ENCODE data around the gene SRP14.
"Not testable (repeated sequence)": the region's sequence is repeated elsewhere in the genome, so short reads cannot be mapped to it uniquely, and the experiment has no call there.

Gene SRP14

DNA sequence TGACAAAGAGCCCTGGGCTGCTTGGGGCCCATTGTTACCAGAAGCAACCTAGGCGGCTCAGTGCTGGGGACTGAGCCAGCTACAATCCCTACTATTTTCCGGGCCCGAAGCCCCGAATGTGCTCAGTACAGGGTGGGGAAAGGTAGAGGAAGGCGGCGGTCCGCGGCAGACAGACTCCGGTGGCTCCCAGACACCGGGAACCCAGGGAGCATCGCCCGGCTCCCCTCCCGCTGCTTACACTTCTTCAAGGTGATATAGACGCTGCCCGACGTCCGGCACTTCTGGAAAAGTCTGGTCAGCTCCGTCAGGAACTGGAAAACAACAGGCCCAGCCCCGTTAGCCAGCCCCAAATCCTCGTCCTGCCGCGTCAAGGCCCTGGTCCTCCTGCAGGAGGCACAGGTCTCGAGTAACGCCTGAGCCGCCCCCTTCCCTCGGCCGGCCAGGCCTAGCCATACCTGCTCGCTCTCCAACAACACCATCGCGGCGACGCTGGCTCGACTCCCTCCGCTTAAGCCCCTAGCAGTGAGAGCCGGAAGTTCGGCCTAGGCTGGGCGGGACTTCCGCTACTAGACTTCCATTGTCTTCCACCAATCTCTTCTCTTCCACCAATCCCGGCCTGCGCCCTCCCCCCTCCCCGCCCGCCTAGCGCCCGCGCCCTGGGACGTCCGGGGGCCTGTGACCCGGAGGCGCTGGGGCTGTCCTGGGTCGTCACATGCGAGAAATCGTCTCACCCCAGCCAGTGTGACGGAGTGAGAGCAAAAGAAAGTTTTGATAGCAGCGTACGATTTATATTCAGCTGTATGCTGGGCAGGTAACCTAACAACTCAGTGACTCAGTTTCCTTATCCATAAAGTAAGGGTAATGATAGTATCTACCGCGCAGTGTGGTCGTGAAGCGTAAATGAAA, at the start of gene SRP14:
Gene SRP14, minus strand, starts transcription at position 544 of the 906 bp plus-strand sequence. Its CDS starts 65 bp downstream, at position 479.
- DNase-seq = peak; percentile 61 to 94 (median 90)

- DNase-seq = no peak
These were observed 49.3 kb upstream of the SRP14 start for GRCh38 chr15:40087991-40088928.

DNA sequence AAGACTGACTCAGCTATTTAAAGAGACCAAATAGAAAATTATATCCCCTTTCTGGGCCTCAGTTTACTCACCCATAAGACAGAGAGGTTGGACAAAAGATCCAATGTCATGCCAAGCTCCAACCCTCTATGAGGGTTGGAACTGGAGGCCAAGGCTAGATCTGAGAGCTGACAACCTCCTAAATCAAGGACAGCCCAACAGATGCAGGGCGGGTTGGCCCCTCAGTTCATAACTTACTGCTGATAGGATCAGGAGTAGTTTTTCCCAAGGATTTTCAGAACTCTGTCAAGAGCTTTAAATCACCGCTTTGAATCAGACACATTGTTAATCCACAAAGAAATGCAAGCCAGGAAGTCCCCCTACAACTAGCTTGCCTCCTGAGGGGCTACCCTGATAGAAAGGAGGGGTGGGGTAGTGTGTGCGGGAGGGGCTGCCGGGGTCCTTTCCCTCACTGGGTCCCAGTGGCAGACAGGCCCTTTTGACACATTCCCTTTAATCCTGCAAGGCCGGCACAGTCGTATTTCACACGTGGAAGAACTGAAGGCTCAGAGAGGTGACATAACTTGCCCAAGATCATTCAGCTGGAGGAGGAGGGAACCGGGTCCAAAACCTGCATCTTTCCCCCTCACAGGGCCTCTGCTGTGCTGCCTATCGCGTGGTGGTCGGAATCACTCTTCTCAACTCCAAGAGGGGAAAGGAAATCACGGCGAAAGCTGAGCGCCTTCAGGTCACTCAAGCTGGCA, 48.3 kb upstream of the SRP14 start:
- no peak for DNase-seq

DNA sequence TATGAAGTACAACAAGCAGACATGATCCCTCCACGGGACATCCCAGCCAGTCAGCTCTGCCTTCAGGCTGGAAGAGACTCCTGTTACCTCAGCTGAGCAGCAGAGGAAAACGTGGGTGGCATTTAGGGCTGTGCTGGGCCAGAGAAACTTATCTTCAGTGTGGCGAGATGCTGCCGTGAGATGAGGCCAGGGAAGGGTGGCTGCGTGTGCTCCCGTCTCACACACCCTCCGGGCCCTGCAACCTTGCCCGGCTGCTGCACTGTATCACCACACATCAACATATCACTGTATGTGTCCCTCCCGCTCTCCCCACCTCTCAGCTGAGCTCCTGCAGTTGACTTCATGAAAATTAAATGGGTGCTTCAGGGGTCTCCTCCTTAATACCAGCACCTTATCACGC, 46.3 kb upstream of the SRP14 start:
- no peak for DNase-seq

GRCh38 chr15:40084650-40085049, 45.7 kb upstream of the SRP14 start:
- DNase-seq = no peak

DNA sequence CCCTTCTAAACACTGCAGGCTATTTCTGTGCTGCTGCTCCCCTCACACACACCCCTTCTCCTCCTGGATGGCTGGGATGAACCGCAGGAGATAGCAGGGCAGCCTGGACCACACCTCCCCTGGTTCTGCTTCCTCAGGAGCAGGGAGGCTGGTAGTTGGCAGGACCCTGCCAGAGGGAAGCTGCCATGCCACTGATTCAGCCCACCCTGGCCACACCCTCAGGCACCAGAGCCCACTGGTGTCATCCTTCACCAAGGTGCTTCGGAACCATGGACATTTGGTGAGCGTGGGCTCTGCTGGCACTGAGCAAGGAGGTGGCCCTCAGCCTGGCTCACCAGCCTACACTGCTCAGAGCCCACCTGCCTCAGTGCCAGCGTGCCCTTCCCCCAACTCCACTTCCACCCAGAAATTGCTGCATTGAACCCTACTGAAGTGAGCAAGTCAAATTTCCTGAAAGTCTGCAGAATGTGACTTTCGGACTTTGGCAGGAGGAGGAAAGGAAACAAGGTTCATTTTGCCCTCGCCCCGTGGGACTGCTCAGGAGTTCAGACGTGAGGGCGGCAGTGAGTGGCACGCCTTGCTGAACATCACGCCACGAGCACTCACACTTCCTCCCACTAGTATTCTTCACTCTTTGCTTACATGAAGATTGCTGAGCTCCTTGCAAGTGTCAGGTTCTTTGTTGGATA, 43.4 kb upstream of the SRP14 start:
- peak in 1 of 14 donors; percentile 62 for DNase-seq

GRCh38 chr15:40081691-40082194, 42.8 kb upstream of the SRP14 start:
- DNase-seq = peak in 13 of 14 donors; percentile 19 to 86 (median 78)

DNA sequence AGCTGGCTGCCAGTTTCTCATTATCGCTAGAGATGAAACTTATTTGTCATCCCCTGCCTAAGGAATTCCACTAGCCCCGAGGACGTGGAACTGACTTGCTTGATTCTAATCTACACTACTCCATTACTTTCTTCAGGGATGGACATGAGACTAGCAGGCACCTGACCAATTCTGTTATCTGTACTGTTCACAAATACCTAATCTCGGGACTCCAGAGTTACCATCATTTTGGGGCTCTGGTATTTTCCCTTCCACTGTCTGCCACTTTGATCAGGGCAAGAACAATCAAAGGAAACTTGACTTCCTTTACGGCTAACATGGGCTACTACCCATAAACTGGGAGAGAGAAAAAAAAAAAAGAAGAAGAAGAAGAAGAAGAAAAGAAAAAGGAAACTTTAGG, 41.9 kb upstream of the SRP14 start:
- DNase-seq = no peak

DNA sequence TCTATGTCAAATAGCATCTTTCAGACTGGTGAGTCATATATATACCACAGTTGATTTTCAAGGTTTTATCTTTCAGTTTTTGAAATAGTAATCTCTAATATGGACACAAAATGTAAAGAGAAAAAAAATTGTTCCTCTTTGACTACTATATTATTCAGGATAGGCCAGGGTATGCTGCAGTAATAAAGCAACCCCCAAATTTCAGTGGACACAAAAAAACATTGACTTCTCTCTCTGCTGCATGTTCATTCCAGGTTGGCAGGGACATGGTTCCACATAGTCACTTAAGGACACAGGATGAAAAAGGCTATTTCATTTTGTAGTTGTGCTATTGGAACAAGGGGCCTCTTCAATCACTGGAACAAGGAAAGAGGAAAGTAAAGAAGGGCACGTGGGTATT, 41.1 kb upstream of the SRP14 start:
- DNase-seq = no peak

GRCh38 chr15:40079456-40079855, 40.5 kb upstream of the SRP14 start:
- no peak for DNase-seq

DNA sequence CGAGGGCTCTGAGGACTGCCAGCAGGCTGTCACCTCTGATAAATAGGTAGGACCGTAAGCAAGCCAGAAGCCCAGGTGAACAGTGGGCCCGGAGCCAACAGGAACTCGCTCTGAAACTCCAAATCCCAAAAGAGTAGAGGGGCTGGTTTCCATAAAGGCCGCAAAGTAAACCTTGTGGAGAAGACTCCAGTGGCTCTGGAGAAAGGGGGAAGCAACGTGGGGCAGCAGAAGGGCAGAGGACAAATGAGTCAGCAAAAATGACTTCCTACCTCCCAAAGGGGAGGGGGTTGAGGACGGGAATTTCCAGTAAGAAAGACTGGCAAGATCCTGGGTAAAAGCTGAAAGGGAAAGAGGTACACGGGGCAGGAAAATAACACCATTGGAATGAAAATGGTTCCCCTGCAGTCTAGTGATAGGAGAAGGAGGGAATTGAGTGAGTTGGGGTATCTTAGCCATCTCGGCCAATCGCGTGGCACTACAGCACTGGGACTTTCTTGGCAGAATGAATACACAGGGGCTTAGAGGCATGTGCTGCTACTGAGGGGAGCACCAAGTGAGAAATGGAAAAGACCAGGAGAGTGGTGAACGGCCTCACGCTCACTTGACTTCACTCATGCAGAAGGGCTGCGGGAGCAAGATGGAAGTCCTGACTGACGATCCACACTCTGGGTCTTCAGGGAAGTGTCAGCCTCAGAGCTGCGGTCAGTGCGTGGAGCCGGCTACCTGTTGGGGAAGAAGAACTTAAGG, 36.5 kb upstream of the SRP14 start:
- DNase-seq = no peak

DNA sequence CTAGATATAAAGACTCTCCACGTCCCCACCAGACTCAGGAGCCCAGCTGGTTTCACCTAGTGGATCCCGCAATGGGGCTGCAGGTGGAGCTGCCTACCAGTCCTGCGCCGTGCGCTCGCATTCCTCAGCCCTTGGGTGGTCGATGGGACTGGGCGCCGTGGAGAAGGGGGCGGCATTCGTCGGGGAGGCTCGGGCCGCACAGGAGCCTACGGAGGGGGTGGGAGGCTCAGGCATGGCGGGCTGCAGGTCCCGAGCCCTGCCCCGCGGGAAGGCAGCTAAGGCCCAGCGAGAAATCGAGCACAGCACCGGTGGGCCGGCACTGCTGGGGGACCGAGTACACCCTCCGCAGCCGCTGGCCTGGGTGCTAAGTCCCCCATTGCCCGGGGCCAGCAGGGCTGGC, 35.7 kb upstream of the SRP14 start:
- not testable (repeated sequence) for DNase-seq

DNA sequence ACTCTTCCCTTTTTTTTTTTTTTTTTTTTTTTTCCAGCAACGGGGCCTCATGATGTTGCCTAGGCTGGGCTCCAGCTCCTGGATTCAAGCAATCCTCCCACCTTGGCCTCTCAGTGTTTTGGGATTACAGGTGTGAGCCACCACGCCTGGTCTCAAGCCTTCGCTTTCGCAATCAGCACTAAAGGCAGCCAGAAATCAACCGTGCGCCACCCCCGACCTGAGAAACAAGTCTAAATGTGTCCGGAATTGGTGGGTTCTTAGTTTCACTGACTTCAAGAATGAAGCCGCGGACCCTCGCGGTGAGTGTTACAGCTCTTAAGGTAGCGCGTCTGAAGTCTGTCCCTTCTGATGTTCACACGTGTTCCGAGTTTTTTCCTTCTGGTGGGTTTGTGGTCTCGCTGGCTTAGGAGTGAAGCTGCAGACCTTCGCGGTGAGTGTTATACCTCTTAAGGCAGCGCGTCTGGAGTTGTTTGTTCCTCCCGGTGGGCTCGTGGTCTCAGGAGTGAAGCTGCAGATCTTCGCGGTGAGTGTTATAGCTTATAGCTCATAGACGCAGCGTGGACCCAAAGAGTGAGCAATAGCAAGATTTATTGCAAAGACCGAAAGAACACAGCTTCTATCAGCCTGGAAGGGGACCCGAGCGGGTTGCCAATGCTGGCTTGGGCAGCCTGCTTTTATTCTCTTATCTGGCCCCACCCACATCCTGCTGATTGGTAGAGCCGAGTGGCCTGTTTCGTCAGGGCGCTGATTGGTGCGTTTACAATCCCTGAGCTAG, 34.9 kb upstream of the SRP14 start:
- DNase-seq = not testable (repeated sequence)

GRCh38 chr15:40072216-40072990, 33.4 kb upstream of the SRP14 start:
- DNase-seq = peak in 1 of 14 donors; percentile 10

GRCh38 chr15:40070608-40071218, 31.7 kb upstream of the SRP14 start:
- DNase-seq = no peak

DNA sequence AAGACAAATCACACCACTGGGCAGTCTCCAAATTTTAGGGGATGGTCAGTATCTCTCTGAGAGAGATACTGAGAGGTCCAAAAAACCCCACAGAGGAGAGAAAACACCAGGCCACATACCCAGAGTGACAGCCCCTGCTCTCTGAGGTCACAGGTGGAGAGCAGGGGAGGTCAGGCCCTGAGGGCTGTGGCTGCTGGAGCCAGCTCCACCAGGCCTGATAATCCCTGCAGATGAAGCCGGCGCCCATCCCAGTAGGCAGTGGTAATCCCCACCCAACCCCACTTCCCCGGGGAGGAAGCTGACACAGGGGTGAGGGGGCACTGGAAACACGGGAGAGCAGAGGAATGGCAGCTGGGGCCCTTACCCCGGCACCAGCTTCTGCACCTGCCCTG, 31.2 kb upstream of the SRP14 start:
- no peak for DNase-seq

DNA sequence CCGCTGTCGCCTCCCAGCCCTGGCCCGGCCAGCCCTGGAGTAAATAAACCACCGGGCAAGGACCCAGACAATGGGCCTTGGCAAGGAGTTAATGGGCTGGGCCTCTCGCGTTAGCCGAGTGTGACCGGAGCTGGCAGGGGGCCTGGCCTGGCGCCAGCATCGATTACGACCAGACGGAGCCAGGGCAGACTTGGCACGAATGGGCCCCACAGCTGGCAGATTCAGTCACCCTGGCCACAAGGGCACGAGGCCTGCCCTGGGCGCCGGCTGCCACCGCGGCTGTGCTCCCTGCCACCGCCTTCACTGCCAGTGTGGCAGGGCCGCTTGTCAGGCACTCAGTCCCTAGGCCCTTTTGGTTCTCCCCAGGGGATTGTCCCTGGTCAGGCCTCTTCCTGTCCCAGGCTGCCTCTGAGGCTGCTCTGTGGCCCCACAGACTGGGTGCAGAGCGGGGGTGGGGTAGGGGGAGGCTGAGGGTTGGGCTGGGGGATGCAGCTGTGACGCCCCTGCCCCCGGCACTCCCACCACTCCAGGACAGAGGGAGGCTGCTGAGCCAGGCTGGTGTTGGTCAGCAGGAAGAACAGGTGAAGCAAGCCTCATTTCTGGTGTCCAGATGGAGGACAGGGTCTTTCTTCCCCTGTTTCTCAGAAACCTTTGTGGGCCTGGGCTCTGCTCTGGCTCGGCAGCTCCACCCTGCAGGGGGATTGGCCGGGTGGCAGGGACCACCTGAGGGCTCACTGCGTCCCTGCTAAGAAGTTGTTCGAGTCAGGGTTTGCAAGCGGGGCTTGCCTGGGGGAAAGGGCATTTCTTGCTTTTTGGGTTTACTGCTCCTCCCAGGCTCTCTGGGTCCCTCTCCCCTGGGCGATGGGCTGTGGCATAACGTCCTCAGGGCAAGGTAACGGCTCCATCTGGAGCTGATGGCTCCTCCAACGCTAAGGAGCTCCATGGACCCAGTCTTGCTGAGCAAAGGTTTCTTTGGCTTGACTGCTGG, 30.5 kb upstream of the SRP14 start:
- peak in 13 of 14 donors; percentile 70 to 96 (median 91) for DNase-seq
